ENCODE measurements around the gene TTYH1.

- TF ChIP-seq GATA3 (IDR thresholded peaks at IDR 0.05; ENCODE audit: low read depth, low read length) = no peak
- TF ChIP-seq GATA2 (IDR thresholded peaks at IDR 0.05; ENCODE audit: low read depth, low read length) = no peak
These were observed 55.9 kb downstream of the TTYH1 start for GRCh38 chr19:54470991-54471782.

Data from SH-SY5Y (cell line).